ENCODE data around the gene TLE6. TPM values are rescaled to one million over a fixed set of nuclear protein-coding genes. Genes with fewer than 3 reads are reported as not detected.
"Not testable (repeated sequence)": the region's sequence is repeated elsewhere in the genome, so short reads cannot be mapped to it uniquely, and the experiment has no call there.

The TLE6 gene
- total RNA-seq, 1 experiment from 2014 or later: not detected

- no peak for DNase-seq (ENCODE audit: low read depth)
Measured at GRCh38 chr19:3027292-3027691, 49.9 kb downstream of the TLE6 start.

DNA sequence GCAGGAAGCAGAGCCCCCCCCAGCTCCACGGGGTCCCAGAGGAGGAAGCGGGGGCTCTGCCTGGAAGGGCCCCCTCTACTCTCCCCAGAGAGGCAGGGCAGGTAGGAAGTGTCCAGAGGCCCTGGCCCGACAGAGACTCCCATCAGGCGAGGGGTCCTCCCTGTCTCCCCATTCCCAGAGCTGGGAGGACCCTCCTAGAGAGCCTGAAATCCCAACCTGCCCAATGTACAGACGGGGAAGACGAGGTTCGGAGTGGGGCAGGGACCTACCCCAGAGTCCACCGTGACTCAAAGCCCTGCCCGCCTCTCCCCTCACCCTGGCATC lies 50.6 kb downstream of the TLE6 start:
- DNase-seq (ENCODE audit: low read depth): no peak

GRCh38 chr19:3028305-3029064 lies 51.1 kb downstream of the TLE6 start:
- DNase-seq (ENCODE audit: low read depth): no peak

DNA sequence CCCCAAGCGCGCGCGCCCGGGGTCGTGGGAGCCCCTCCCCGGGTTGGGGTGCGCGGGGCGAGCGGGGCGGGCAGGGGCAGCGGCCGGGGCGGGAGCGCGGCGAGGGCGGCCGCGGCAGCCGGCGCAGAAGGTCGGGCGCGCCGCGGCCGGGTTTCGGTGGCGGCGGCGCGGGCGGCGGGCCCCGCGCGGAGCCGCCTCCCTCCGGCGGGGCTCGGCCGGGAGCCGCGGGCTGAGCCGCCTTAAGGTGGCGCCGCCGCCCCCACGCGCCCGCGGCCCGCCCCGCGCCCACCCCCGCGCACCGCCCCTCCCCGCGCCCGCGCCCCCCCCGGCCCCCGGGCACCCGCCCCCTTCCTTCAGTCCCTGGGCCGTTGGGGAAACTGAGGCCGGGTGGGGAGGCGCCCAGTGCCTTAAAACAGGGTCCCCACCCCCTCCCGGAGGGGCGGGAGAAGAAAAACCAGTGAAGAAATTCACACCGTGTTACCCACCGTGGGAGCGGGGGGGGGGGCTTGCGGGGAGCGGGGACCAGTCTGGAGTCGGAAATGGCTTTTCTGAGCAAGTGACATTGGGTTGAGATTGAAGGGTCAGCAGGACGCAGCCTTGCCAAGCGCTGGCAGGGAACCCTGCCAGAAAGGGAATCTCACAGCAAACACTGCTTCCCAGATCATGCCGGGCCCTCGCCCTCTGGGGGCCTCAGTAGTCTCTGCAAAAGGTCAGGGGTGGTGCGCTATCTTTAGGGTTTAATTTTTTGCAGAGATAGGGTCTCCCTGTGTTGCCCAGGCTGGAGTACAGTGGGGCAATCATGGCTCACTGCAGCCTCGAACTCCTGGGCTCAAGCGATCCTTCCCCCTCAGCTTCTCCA lies 51.9 kb downstream of the TLE6 start, which contains the start of gene TLE2:
Gene TLE2, minus strand, starts transcription at position 216 of the 859 bp plus-strand sequence. CDS start 376 bp downstream, outside the sequence.
- no peak for DNase-seq (ENCODE audit: low read depth)

- DNase-seq (ENCODE audit: low read depth): no peak
Measured at GRCh38 chr19:3031607-3031867, 54.2 kb downstream of the TLE6 start.

DNA sequence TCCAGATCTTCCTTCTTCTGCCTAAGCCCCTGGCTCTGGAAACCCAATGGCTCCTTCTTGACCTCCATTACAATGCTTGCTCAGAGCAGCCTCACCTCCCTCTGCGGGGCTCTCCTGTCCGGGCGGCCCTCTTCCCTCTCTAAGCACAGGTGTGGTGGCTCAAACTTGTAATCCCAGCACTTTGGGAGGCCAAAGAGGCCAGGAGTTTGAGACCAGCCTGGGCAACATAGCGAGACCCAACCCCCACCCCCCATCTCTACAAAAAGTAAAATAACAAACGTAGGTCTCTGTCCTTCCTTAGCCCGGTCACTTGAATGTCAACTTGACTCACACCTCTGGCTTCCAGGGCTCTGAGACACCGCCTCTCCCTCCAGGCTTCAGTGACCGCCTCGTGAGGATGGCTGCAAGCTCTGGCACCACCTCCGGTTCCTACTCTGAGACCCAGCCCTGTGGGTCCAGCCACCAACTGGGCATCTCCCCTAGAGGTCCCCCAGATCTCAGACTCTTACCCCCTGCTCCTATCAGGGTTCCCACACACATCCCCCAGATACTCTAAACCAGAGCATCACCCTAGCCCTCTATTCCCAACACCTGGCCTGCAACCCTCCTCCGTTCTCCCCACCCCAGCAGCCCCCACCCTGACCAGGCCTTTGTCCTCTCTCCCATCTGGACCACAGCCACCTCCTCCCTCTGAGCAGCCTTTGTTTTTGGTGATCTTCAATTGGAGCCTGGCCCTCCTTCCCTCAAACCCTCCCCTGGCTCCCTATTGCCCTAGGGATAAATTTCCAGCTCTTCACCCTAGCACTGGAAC lies 56.4 kb downstream of the TLE6 start:
- DNase-seq (ENCODE audit: low read depth): no peak

DNA sequence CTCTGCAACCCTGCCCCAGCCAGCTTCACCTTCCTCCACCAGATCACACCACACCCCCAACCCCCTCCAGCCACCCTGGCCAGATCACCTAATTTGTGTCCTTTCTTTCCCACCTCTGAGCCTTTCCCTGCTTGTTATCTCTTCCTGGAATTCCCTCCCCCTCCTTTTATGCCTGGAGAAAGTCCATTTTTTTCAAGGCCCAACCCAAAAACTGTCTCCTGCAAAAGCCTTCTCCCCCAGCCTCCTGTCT lies 57.0 kb downstream of the TLE6 start:
- DNase-seq (ENCODE audit: low read depth): no peak

- DNase-seq (ENCODE audit: low read depth): peak; percentile 24
Measured at GRCh38 chr19:3034656-3035541, 57.5 kb downstream of the TLE6 start.

DNA sequence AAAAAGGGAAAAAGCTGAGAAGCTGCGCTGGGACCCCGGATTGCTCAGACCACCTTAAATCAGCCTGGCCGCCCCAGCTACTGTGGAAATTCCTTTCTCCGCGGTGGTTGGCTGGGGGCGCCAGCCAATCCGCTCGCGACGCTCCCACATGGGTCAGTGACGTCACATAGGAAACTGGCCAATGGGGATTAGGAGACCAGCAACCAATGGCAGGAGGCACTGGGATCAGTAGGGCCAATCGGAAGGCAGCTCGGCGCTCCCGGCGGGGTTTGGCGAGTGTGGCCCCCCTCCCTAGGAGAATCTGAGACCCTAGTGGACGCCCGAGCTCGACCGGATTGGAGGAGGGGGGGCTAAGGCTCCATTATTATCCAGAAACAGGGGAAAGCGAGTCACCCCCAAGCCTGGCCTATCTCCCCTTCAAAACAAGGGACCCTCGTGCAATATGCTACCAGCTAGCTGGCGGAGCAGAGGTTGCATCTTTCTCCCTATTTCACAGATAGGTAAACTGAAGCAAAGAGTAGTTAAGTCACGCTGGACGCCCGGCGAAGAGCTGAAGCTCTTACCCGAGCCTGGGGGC lies 58.3 kb downstream of the TLE6 start:
- peak; percentile 98 for DNase-seq (ENCODE audit: low read depth)

DNA sequence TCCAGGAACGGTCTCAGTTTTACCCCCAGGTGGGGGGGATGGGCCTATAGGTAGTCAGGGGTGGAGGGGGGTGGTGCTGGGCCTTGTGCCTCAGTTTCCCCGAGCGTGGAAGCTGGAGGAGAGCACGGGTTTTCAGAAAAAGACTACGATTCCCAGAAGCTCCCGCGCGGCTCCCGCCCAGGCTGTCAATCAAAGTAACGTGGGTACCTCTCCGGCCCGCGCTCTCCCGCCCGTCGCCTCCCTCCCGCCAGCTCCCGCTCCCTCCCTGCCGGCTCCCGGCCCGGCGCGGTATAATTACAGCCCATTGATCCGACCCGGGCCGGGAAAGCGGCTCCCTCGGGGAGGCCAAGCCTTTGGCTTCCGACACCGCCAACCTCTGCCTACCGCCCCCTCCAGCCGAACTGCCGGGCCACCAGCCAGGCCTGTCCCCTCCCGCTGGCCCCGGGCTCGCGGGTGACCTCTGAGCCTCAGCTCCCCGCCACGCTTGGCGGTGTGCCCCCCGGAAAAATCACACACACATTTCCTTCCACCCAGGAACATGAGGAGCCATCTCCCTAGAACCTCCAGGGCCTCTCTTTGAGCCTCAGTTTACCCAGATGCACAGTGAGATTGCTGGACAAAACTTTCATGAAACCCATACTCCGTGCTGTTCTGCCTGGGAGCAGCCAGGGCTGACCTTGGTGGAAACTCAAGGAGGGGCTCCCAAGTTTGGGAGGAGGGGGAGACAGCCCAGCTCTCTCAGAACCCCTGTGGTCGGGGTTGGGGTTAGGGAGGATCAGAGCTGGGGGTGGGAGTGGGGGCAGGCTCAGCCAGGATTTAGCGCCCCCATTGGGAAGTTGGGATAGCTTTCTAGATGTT lies 59.0 kb downstream of the TLE6 start:
- peak; percentile 83 for DNase-seq (ENCODE audit: low read depth)

- DNase-seq (ENCODE audit: low read depth): not testable (repeated sequence)
Measured at GRCh38 chr19:3036977-3037544, 59.7 kb downstream of the TLE6 start.

DNA sequence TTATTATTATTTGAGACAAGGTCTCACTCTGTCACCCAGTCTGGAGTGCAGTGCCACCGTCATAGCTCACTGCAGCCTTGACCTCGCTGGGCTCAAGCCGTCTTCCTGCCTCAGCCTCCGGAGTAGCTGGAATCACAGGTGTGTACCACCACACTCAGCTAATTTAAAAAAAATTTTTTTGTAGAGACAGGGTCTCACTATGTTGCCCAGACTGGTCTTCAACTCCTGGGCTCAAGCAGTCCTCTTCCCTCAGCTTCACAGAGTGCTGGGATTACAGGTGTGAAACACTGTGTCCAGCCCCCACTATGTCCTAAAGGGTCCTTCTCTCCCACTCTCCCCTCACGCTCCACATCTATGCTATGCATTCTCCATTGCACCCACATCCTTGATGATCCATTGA lies 60.9 kb downstream of the TLE6 start:
- no peak for DNase-seq (ENCODE audit: low read depth)

DNA sequence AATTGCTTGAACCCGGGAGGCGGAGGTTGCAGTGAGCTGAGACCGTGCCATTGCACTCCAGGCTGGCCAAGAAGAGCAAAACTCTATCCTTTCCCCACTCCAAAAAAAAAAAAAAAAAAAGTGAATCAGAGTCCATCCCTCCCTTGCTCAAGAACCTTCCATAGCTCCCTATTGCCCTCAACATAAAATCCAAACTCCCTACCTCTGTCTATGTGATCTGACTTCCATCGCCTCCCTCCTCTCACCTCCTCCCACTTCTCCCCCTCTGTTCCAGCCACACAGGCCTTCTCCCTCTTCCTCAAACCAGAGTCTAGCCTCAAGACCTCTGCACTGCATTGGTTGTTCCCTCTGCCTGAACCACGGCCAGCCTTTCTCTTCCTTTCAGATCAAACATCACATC lies 61.8 kb downstream of the TLE6 start:
- no peak for DNase-seq (ENCODE audit: low read depth)

DNA sequence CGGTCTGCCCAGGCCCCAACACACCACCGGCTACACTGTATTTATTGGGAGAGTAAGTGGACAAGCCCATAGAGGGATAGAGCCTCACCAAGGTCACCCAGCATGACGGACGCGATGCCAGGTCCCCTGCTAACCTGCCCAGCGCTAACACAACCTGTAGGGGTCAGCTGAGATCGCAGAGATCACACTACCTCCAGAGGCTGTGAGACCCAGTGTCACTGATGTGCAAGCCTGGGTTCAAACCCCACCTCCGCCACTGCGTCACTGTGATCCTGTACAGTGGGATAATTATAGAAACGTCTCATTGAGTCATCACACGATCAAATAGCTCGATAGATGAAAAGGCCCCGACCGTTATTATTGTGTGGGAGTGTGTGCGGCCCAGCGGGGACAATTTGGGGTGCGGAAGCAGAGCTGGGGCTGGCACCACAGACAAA lies 62.3 kb downstream of the TLE6 start:
- DNase-seq (ENCODE audit: low read depth): no peak

DNA sequence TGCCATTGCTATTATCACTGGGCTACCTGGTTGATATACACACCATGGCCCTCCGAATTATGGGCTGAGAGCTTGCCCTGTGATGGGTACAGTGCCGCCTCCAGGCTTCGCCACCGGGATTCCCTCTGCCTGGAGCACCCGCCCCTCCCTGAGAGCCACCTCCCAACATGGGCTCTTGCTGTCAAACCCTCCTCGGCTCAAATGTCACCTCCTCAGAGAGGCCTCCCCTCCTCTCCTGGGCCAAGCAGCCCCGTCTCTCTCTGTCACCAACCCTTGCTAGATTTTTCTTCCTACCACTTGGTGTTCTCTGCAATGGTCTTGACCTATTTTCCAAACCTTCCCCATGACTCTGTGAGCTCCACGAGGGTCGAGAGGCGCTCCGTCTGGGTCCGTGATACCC lies 64.0 kb downstream of the TLE6 start:
- DNase-seq (ENCODE audit: low read depth): no peak

GRCh38 chr19:3041761-3042620 lies 64.6 kb downstream of the TLE6 start:
- DNase-seq (ENCODE audit: low read depth): no peak

DNA sequence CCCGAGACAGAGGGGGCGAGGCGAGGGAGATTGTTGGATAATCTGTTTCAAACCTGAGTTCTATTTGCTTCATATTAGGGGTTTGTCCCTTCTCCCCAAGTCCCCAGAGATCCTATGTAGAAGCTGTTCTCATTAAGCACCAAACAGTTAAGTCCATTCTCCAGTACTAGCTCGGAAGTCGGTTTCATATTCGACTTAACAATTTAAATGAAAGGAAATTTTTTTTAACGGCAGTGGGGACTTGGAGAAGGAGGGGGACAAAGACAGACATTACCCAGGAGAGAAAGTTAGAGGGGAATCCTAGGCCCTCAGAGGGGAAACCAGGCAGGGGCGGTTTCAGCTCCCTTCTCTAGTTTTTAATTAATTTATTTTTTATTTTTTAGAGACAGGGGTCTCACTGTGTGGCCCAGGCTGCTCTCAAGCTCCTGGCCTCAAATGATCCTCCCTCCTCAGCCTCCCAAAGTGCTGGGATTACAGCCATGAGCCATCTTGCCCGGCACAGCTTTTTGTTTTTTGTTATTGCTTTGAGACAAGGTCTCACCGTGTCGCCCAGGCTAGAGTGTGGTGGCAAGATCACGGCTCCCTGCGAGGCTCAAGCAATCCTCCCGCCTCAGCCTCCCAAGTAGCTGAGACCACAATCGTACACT lies 65.4 kb downstream of the TLE6 start:
- no peak for DNase-seq (ENCODE audit: low read depth)
